K562 (cell line): ENCODE data around the gene LDLRAD3.

ENCODE experiments used
- GATAD2A ChIP-seq: fragments of 450-650 bp; IDR thresholded peaks from 2 replicates; pipeline ENCODE4 v1.6.1; 2017
- POLR2AphosphoS5 ChIP-seq: IDR thresholded peaks from 2 replicates; pipeline ENCODE4 v1.6.1; 2011; ENCODE audit warnings: mild to moderate bottlenecking, low read depth, low read length, moderate library complexity; ENCODE audit not compliant: control insufficient read depth, insufficient read depth
- SP1 ChIP-seq: sonication (generic); formaldehyde crosslinking; IDR thresholded peaks from 2 replicates; pipeline ENCODE4 v1.8.1; 2022; ENCODE audit warnings: mild to moderate bottlenecking, missing genetic modification reagents
- ZBTB1 ChIP-seq: sonication (generic); formaldehyde crosslinking; IDR thresholded peaks from 2 replicates; pipeline ENCODE4 v1.8.1; 2023; ENCODE audit warnings: missing genetic modification reagents, low read depth, mild to moderate bottlenecking, borderline replicate concordance

DNA sequence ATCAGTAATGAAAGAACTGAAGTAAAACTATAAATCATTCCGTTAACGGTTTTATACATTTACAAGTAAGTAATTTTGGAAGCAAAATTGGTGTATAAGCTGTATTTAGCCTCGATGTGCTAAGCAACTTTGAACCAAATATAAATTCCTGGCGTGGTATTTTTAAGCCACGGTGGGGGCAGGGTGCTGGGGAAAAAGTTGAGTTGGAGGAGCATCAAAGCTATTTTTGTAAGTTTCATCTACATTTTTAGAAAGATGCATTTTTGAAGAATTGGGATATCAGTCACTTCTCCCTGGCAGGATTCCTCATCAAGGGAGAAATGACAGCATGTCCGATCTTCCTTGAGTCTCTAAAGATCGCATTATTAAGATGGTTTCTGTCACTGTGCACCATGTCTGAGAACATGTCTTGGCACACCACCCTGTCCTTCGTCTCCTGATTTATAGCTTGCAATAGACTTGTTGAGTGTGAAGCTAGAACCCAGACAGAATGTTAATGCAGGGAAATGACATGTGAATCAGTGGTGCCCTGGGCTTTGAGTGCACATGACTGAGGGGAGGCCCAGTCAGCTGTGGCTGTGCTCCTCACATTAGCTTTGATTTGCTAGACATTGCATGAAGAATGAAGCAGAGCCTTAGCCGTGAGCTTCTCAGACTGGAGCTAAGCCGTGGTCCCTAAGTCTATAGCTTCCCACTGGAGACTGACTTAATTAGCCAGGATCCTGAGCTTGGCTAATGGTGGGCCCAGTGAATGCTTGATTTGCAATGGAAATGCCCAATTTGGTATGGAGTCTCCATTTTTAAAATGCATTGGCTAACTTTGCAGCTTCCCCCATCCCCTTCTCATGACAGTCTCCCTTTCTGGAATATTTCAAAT is 218.4 kb downstream of the LDLRAD3 start:
- TF ChIP-seq POLR2AphosphoS5 (no peak), ZBTB1 (CRISPR knock-in tag) (no peak), GATAD2A (no peak), SP1 (no peak)
